ENCODE measurements around the gene OR56A3. TPM values are rescaled to one million over a fixed set of nuclear protein-coding genes. Genes with fewer than 3 reads are reported as not detected.
"Not testable (repeated sequence)": the region's sequence is repeated elsewhere in the genome, so short reads cannot be mapped to it uniquely, and the experiment has no call there.

Gene OR56A3
- total RNA-seq, 1 experiment from 2014 or later: not detected

DNA sequence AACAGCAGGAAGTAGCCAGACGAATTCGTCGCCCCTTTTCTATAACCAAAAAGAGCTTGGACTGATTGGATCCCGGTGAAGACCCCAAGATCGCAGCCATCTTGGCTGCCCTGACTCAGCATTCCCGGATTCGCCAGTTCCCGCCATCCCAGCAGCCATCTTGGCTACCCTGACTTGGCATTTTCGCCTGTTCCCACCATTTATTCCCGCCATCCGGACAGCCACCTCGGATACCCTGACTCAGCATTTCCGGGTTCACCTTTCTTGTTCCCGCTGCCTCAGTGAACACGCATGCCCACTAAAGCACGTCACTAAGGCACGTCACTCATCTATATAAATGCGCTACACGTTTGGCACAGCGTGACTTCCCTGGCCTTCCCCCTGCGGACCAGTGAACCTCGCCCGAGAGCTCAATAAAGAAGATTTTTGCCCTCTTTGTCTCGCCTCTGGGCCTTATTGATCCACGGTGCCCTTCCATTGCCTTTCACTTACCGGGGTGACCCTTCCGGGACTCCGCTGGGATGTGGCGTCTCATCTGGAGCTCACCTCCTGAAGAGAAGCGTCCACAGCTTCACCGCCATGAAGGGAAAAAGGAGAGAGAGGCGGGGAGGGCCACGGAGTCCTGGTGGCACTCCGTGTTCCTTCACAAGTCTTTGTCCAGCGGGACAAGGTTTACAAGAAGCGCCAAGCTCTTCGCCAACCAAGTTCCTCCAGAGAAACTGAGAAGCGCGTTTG, 4.0 kb upstream of the OR56A3 start:
- Histone ChIP-seq H3K4me1 (replicated peaks) (no peaks in the 10 kb centered on the region), H3K36me3 (no peaks in the 10 kb centered on the region), H3K4me3 (no peak overlapping the region), H3K9me3 (replicated peaks) (no peaks in the 10 kb centered on the region), H3K27me3 (replicated peaks) (no peaks in the 10 kb centered on the region), H3K27ac (no peak overlapping the region)
- no peak for DNase-seq (ENCODE audit: low read depth in 1 of 2, low spot score in 2 of 2)

DNA sequence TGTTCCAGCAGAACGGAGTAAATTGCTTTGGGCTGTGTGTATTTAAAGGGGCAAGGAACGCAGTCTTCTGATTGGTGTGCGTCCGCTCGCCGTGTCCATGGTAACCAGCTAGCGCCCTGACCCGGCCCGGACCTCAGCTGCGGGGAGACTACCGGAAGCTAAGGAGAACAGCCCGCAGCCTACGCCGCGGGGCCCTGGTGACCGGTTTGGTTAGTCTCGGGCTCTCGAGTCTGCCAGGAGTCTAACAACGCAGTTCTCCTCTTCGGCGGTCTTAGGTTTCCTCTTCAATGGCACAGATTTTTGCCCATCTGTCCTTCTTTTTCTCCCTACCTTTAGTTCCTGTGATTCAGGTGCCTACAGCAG, 3.5 kb upstream of the OR56A3 start:
- no peak for DNase-seq (ENCODE audit: low read depth in 1 of 2, low spot score in 2 of 2)
- Histone ChIP-seq H3K9me3 (replicated peaks) (no peaks in the 10 kb centered on the region), H3K27ac (no peak overlapping the region), H3K4me1 (replicated peaks) (no peaks in the 10 kb centered on the region), H3K4me3 (no peak overlapping the region), H3K27me3 (replicated peaks) (no peaks in the 10 kb centered on the region), H3K36me3 (no peaks in the 10 kb centered on the region)

DNA sequence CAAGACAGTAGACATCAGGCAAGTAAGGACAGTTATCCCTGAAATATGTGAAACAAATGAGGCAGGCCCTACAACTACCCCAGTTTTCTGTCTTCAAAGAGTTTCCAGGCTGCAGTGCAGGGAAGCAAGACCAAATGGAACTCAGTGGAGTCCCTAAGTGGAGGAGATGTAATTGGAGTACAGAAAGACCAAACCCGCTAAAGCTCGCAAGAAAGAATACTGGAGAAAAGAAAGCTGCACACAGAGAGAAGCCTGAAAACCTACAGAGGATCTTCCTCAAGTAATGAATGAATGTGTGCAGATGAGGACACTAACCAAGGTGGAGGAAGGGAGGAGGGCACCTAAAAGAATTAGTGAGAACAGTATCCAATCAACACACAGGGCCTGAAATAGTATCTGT, 1.3 kb upstream of the OR56A3 start:
- no peaks in the 10 kb centered on the region for H3K4me1 ChIP-seq (replicated peaks)
- no peaks in the 10 kb centered on the region for H3K9me3 ChIP-seq (replicated peaks)
- H3K27ac ChIP-seq: no peak overlapping the region
- no peak overlapping the region for H3K4me3 ChIP-seq
- no peaks in the 10 kb centered on the region for H3K36me3 ChIP-seq
- no peaks in the 10 kb centered on the region for H3K27me3 ChIP-seq (replicated peaks)
- DNase-seq (ENCODE audit: low read depth in 1 of 2, low spot score in 2 of 2): no peak

DNA sequence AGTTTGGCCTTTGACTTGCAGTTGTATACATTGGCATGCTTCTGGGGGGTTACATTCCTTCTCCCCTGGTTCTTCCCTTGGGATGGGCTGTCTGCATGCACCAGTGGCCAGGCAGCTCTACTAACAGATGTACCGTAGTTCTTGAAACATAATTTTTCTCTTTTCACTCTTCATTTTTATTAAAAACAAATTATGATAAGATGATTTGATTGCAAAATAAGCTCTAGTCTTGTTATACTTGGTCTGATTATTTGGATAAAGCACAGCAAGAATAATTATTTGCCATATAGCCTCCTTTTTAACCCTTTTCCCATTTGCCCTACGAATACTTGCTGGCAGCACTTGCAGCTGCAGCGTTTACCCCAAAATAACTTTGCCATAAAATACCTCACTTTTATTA, 13.5 kb downstream of the OR56A3 start:
- no peak overlapping the region for H3K4me3 ChIP-seq
- H3K36me3 ChIP-seq: no peaks in the 10 kb centered on the region
- DNase-seq (ENCODE audit: low read depth in 1 of 2, low spot score in 2 of 2): no peak
- no peak overlapping the region for H3K27ac ChIP-seq
- H3K9me3 ChIP-seq (replicated peaks): no peaks in the 10 kb centered on the region
- H3K27me3 ChIP-seq (replicated peaks): no peaks in the 10 kb centered on the region
- no peaks in the 10 kb centered on the region for H3K4me1 ChIP-seq (replicated peaks)

DNA sequence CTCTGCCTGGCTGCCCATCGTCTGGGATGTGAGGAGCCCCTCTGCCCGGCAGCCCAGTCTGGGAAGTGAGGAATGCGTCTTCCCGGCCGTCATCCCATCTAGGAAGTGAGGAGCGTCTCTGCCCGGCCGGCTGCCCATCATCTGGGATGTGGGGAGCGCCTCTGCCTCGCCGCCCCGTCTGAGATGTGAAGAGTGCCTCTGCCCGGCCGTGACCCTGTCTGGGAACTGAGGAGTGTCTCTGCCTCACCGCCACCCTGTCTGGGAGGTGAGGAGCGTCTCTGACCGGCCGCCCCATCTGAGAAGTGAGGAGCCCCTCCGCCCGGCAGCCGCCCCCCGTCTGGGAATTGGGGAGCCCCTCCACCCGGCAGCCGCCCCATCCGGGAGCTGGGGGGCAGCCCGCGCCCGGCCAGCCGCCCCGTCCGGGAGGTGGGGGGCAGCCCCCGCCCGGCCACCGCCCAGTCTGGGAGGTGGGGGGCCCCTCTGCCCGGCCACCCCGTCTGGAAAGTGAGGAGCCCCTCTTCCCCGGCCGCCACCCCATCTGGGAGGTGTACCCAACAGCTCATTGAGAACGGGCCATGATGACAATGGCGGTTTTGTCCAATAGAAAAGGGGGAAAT, 18.8 kb downstream of the OR56A3 start:
- not testable (repeated sequence) for H3K4me1 ChIP-seq (replicated peaks); H3K9me3 ChIP-seq (replicated peaks); H3K36me3 ChIP-seq; DNase-seq (ENCODE audit: low read depth in 1 of 2, low spot score in 2 of 2); H3K4me3 ChIP-seq; H3K27ac ChIP-seq; H3K27me3 ChIP-seq (replicated peaks)

DNA sequence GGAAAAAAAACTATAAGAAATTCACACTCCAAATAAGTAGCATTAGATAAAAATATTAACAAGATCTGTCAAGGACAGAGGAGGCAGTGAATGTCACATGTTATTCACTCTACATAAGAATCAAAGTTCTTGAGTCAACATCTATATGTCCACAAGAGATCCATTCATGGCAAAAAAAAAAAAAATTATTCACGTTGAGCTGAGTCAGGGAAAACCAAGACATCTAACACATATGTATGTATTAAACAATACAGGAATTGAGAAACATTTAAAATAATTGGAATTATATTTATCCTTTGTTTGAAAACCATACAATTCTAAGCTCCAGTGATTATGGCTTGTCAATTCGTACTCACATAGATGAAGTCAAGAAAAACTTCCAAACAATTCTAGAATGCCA, 24.9 kb downstream of the OR56A3 start:
- no peaks in the 10 kb centered on the region for H3K9me3 ChIP-seq (replicated peaks)
- H3K27me3 ChIP-seq (replicated peaks): no peaks in the 10 kb centered on the region
- no peaks in the 10 kb centered on the region for H3K36me3 ChIP-seq
- no peak overlapping the region for H3K4me3 ChIP-seq
- no peaks in the 10 kb centered on the region for H3K4me1 ChIP-seq (replicated peaks)
- no peak overlapping the region for H3K27ac ChIP-seq
- DNase-seq (ENCODE audit: low read depth in 1 of 2, low spot score in 2 of 2): no peak

DNA sequence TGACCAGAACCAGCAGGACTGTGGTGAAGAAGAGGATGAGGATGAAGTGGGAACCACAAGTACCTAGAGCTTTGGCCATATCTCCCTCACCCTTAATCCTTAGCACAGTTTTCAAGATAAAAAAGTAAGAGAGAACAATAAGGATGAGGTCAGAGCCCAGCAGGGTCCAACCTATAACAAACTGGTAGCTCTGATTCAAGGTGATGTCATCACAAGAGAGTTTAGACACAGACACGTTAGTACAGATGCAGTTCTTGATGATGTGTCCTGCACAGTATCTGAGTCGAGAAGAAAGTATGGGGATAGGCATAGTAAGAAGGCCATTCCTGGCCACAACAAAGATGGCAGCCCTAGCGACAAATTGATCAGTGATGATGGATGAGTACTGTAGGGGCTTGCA, 25.7 kb downstream of the OR56A3 start:
- no peak for DNase-seq (ENCODE audit: low read depth in 1 of 2, low spot score in 2 of 2)
- no peak overlapping the region for H3K27ac ChIP-seq
- H3K4me1 ChIP-seq (replicated peaks): no peaks in the 10 kb centered on the region
- no peaks in the 10 kb centered on the region for H3K27me3 ChIP-seq (replicated peaks)
- no peak overlapping the region for H3K4me3 ChIP-seq
- H3K36me3 ChIP-seq: no peaks in the 10 kb centered on the region
- no peaks in the 10 kb centered on the region for H3K9me3 ChIP-seq (replicated peaks)

DNA sequence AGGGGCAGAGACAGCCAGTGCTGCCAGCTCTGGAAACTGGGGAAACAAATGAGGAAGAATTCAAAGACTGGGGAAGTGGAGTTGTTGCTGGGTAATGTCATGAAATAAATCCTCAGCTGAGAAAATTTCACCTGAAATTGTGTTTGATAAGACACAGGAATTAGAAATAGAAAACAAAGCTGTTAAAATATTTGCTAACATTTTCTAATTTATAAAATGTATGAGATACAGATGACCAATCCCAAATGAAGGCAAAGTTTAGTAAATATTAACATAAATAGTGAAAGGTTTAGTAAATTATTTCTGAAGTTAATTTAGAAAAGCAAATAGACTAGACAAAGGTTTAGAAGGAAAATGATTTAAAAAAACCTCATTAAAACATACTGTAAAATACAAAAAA, 26.3 kb downstream of the OR56A3 start, which contains the start of gene OR56A5:
TSS of gene OR56A5 (minus strand) at position 101 of the 400 bp plus-strand sequence. CDS start at position 101, 0 bp downstream.
- Histone ChIP-seq H3K27ac (no peak within 1 kb of the TSS), H3K4me1 (replicated peaks) (no peaks in the 10 kb centered on the region), H3K27me3 (replicated peaks) (no peaks in the 10 kb centered on the region), H3K36me3 (no peaks in the 10 kb centered on the region), H3K4me3 (no peak within 1 kb of the TSS), H3K9me3 (replicated peaks) (no peaks in the 10 kb centered on the region)
- DNase-seq (ENCODE audit: low read depth in 1 of 2, low spot score in 2 of 2): no peak

DNA sequence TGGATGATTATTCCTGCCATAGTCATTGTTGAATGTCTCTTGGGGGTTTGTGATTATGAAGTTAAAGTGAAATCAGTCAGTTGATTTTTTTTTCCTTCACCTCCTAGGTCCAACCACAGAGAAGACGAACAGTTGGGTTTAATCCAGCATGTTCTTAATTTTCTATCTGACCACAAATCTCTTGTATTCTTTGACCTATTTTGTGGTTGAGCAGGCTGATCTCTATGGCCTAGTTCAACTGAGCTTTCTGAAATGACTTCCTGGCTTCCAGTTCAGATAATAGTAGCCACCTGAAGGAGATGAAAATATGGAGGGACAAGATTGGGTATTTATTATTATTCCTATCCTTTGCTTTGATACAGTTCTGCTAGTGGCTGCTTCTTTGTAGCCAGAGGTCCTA, 31.5 kb downstream of the OR56A3 start:
- Histone ChIP-seq H3K4me1 (replicated peaks) (no peaks in the 10 kb centered on the region), H3K27ac (no peak overlapping the region), H3K36me3 (no peaks in the 10 kb centered on the region), H3K27me3 (replicated peaks) (no peaks in the 10 kb centered on the region), H3K9me3 (replicated peaks) (no peaks in the 10 kb centered on the region), H3K4me3 (no peak overlapping the region)
- DNase-seq (ENCODE audit: low read depth in 1 of 2, low spot score in 2 of 2): no peak

DNA sequence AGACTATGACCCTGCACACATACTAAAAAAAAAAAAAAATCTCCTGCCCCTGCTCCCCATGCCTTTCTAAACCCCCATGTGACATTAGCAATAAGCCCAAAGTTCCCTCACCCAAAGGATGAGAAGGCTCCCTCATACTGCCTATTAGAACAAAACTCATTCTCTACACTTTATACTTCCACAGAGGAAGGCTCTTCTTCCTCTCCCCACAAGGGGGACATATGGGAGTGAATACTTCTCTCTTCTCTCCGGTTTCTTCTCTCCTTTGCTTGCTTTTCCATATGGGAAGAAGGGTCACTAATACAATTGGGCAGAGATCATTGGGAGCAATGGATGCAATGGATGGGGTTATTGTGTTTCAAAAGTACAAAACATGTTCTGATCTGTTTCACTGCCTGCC, 41.4 kb downstream of the OR56A3 start:
- no peaks in the 10 kb centered on the region for H3K9me3 ChIP-seq (replicated peaks)
- H3K36me3 ChIP-seq: no peaks in the 10 kb centered on the region
- no peaks in the 10 kb centered on the region for H3K4me1 ChIP-seq (replicated peaks)
- H3K27ac ChIP-seq: no peak overlapping the region
- DNase-seq (ENCODE audit: low read depth in 1 of 2, low spot score in 2 of 2): no peak
- H3K27me3 ChIP-seq (replicated peaks): no peaks in the 10 kb centered on the region
- H3K4me3 ChIP-seq: no peak overlapping the region

DNA sequence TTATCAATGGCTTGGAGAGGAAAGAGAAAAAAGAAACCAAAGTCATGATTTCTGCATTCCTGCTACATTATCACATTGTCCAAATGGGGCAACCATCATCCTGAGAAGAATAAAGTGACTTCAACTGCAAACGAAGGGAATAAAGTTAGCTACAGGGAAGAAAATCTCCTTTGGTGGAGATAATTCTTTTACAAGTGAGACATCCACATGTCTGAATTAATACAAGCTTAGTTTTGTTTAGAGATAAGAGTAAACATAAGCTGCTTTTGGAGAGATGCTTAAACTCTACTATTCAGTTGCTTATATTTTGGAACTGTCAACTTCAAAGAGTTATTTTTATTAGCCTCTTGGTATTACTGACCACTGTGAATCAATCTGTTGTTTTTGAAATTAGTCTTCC, 44.8 kb downstream of the OR56A3 start, which contains the start of gene OR52L1:
TSS of gene OR52L1 (minus strand) at position 101 of the 400 bp plus-strand sequence. CDS start at position 46, 55 bp downstream.
- Histone ChIP-seq H3K27ac (no peak within 1 kb of the TSS), H3K4me3 (no peak within 1 kb of the TSS), H3K9me3 (replicated peaks) (no peaks in the 10 kb centered on the region), H3K4me1 (replicated peaks) (no peaks in the 10 kb centered on the region), H3K36me3 (no peaks in the 10 kb centered on the region), H3K27me3 (replicated peaks) (no peaks in the 10 kb centered on the region)
- DNase-seq (ENCODE audit: low read depth in 1 of 2, low spot score in 2 of 2): no peak

DNA sequence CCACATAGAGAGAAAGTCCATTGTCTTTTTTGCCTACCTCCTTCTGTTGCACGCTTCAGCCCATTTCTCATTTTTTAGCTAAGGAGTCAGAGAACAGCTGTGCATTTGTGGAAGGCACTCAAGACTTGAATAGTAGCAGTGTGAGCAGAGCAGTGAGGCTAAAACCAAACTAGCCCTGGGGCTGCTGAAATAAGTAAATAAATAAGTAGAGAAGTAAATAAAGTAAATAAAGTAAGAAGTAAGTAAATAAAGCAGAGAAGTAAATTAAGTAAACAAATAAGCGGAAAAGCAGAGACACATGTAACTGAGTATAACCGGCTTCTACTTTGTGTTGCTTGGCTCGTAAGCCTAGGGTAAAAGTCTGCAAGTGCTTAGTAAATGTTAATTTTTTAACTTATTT, 47.2 kb downstream of the OR56A3 start:
- no peak overlapping the region for H3K27ac ChIP-seq
- H3K4me3 ChIP-seq: no peak overlapping the region
- DNase-seq (ENCODE audit: low read depth in 1 of 2, low spot score in 2 of 2): no peak
- no peaks in the 10 kb centered on the region for H3K4me1 ChIP-seq (replicated peaks)
- H3K36me3 ChIP-seq: no peaks in the 10 kb centered on the region
- no peaks in the 10 kb centered on the region for H3K27me3 ChIP-seq (replicated peaks)
- H3K9me3 ChIP-seq (replicated peaks): no peaks in the 10 kb centered on the region

DNA sequence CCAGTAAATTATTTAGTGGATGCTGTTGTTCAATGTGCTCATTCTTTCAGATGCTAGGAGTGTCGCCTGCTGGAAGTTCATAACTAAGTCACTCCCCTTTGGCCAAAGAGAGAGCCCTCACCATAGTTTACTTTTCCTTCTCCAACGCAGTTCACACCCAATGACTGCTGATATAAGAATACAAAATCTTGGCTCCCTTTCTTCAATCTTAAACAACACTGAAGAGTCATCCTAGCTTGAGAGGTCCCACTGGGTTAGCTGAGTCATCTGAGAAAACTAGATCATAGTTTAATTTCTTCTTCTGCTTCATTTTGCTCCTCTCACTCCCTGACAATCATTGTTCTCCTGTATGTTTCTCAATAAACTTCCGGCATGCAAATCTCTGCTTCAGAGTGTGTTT, 50.1 kb downstream of the OR56A3 start:
- Histone ChIP-seq H3K36me3 (no peaks in the 10 kb centered on the region), H3K9me3 (replicated peaks) (no peaks in the 10 kb centered on the region), H3K4me3 (no peak overlapping the region), H3K4me1 (replicated peaks) (no peaks in the 10 kb centered on the region), H3K27me3 (replicated peaks) (no peaks in the 10 kb centered on the region), H3K27ac (no peak overlapping the region)
- no peak for DNase-seq (ENCODE audit: low read depth in 1 of 2, low spot score in 2 of 2)

DNA sequence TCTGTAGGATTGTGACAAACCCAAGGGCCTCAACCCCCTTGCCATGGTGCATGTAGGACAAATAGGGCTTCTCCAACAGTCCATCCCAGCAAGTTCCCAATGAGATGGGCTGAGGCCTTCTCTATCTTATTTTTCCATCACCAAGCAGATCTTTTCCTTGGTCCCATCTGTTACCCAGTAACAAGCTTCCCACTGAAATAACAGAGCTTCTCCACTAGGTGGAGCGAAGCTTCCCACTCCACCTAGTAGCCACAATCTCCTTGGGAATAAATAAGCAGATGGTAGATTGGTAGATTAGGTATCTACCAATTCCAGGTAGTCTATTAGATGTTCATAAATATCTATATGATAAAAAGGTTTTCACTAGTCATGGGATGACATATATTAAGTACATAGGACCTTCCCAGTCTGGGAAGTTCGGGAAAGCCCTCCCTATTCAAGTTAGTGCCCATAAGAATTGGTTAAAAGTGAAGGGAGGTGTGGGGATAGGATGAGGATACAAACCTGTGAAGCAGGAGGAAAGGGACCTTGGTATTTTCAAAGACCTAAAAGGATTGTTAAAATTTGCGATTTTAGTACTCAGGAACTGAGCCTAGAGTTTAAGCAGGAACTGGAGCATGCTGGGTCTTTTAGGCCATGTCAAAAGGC, 50.7 kb downstream of the OR56A3 start:
- no peaks in the 10 kb centered on the region for H3K4me1 ChIP-seq (replicated peaks)
- H3K36me3 ChIP-seq: no peaks in the 10 kb centered on the region
- no peak overlapping the region for H3K4me3 ChIP-seq
- no peak for DNase-seq (ENCODE audit: low read depth in 1 of 2, low spot score in 2 of 2)
- no peaks in the 10 kb centered on the region for H3K27me3 ChIP-seq (replicated peaks)
- H3K9me3 ChIP-seq (replicated peaks): no peaks in the 10 kb centered on the region
- no peak overlapping the region for H3K27ac ChIP-seq
